Activated T-cell treated with anti-CD3 and anti-CD28 coated beads, Interleukin-2, amount 50 U/mL, for 72 hours (primary cell): Measurements from ENCODE around the gene NUCB2. TPM values are rescaled to one million over a fixed set of nuclear protein-coding genes. Genes with fewer than 3 reads are reported as not detected.

Experiments
- total RNA-seq, 2 donors: library from RNA; stranded (reverse); gene quantifications; one replicate each; pipeline ENCODE4 v1.2.3, GENCODE V29; 2022

Gene NUCB2
- total RNA-seq, 2 donors from 2014 or later: 62.0 to 64.6 TPM

Other genes with a start within 250 kb of the NUCB2 start
- 1,000 to 10,000 TPM; 1,459 to 1,466 TPM for gene RPS13, start 199.1 kb upstream of the NUCB2 start, total RNA-seq
- 10 to 100 TPM; 23.6 to 26.6 TPM for gene PIK3C2A, start 68.8 kb upstream of the NUCB2 start, total RNA-seq
- 1 to 10 TPM; 1.3 to 1.5 TPM for gene NCR3LG1, start 75.1 kb downstream of the NUCB2 start, total RNA-seq
- under 1 TPM in 1 of 2 donors, not detected in 1; 0.29 TPM for gene KCNJ11, start 111.9 kb downstream of the NUCB2 start, total RNA-seq
- gene ABCC8, start 200.1 kb downstream of the NUCB2 start, total RNA-seq: not detected